Activated T-cell treated with anti-CD3 and anti-CD28 coated beads for 1 hour (primary cell): ENCODE results near the gene NR3C2.

ENCODE experiments used
- DNase-seq: peaks from one replicate; pipeline ENCODE4 v3.0.0-alpha.2; 2020; ENCODE audit warnings: low read depth

Gene NR3C2

DNA sequence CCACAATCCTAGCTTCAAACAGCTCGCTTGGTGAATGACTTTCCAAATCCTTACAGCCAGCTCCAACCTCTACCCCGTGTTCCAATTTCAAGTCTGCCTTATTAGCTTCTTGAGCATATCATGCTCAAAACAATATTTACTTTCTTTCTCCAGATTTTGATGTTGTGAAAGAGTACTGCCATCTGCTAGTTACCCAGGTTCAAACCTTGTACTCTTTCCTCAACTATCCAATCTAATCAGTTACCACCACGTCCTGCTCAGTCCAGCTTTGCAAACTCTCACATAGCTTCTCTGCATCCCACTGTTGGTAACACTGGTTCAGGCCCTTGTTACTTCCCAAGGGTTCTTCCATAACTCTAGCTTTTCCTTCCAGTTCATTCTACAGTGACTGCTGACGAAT is 179.1 kb downstream of the NR3C2 start:
- DNase-seq = no peak

DNA sequence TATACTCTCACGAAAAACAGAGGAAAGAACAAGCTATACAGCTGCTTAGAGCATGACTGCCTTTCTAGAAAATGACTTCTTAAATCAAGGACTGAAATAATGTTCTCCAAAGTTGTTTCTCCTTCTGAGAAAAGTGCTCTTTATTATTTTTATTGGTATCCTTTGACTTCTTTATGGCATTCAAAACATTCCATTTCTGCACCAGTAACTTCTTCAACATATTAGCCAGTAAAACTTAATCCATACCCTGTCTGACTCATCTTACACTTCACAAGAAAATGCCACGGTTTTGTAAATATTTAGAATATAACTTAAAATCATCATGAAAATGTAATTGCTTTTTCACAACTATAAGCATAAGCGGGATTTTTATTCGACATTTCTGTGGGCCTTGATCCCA is 180.4 kb downstream of the NR3C2 start:
- no peak for DNase-seq

DNA sequence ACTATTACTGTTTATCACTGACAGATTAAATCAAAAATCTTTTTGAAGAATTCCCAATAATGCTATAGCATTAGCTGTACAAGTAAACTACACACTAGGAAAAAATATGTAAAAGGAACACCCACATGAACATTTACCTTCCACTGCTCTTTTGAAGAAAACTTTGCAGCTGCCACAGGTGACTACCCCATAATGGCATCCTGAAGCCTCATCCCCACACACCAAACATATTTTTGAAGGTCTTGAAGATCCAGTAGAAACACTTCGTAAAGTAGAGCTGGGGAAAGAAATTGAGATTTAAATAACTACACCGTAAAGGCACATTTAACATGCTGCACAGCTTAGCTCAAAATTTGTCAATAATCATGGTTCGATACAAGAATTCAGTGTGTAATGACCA is 182.4 kb downstream of the NR3C2 start:
- DNase-seq = no peak

GRCh38 chr4:148258535-148258934 is 183.7 kb downstream of the NR3C2 start:
- no peak for DNase-seq

DNA sequence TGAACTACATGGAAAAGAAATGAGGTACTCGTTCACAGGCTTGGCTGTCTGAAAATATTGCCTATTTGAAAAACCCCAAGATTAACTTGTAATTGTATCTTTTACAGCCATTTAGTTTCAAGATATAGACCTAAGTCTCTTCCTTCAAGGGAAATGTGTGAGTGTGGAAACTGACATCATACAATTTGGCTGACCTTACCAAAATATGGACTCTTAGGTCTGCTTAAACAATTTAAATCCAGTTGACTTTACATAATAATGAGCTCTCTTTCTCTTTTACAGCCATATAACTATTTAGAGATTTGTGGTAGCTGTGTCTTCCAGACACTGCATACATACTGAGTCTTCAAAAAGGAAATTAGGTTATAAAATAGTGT is 186.9 kb downstream of the NR3C2 start:
- no peak for DNase-seq

GRCh38 chr4:148254621-148255343 is 187.4 kb downstream of the NR3C2 start:
- no peak for DNase-seq

- DNase-seq = no peak
Observed at GRCh38 chr4:148253768-148254167, 188.4 kb downstream of the NR3C2 start.

DNA sequence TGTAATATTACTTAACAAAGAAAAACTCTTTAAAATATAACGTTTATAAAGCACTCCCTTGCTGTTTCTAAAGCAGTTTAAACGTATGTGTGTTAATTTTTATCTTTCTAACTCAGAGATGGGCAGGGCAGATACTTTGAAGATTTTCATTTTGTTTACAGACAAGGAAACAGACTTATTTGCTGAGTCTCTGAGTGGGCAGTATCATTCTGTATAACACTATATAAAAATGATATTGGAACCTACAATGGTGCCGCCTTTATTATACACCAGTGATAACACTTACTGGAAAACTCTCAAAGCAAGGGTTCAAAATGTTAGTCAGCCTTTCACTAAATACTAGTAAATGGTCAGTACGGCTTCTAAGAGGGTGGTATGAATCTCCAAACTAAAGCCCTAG is 193.4 kb downstream of the NR3C2 start:
- DNase-seq = no peak

DNA sequence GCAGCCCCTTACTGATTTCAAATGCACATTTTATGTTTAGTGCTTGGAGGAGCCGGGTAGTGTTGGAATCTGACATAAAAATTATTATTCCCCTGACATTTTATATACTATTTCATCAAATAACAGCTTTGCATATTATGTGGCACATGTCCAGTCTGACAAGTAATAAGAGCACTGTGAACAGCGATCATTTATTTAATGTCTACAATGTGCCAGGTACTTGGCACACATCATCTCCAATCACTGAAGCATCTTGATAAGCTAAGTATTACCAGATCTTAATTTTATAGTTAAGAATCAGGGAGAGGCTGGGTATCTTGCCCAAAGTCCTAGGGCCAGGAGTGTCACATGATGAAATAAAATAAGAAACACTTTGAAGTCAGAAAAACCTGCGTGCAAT is 197.2 kb downstream of the NR3C2 start:
- no peak for DNase-seq

- no peak for DNase-seq
Observed at GRCh38 chr4:148243837-148244236, 198.4 kb downstream of the NR3C2 start.

DNA sequence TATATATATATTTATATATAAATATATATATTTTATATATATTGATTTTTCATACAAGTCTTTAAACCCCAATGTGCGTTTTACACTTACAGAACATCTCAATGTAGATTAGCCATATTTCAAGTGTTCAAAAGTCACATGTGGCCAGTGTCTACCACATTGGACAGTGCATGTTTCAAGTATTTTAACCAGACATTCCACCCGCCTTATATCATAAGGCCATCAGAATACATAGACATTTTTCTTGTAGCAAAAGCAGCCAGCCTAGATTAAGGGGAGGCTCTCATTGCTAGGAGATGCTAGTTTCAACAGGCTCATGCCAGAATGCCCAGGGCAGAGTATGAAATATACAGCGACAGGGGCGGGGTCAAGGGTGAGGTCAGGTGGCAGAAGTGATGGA is 202.0 kb downstream of the NR3C2 start:
- no peak for DNase-seq

DNA sequence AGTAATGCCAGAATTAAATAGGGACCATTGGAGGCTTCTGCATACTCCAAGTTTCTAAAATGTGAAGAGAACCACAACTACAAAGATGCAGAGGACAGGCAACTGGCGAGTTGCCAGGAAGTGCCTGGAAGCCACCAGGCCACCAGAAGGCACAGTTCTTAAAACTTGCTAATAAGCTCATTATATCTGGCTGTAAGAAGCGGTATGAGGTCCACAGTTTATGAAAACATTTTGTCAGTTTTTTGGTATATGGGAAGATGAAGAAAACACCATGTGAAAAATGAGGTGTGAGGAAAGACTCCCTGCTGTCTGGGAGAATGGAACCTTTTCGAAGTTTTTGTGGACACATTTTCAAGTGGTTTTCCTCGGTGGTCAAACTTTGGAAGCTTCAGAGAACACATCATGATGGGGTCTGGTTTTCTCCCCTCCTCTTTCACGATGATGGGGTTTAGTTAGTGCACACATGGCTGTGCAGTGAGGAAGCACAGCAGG is 202.7 kb downstream of the NR3C2 start:
- DNase-seq = no peak

- DNase-seq = no peak
Observed at GRCh38 chr4:148238811-148239493, 203.3 kb downstream of the NR3C2 start.

- DNase-seq = no peak
Observed at GRCh38 chr4:148238086-148238485, 204.1 kb downstream of the NR3C2 start.

DNA sequence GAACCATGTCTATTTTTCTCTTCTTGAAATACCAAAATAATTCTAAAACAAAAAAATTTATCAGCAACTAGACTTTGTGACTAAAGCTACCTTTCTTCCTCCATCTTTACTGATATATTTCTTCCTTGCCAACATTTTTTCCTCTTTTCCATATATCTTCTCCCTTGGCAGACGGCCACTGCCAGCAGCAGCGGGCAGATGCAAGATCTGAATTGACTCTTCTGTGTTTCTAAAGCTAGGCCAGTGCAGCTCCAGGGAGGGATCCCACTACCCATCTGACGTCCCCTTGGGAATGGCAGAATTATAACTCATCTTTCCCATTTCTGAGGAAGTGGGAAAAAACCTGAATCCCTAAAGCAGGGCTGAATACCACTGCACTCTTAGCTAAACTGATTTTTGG is 206.4 kb downstream of the NR3C2 start:
- no peak for DNase-seq

DNA sequence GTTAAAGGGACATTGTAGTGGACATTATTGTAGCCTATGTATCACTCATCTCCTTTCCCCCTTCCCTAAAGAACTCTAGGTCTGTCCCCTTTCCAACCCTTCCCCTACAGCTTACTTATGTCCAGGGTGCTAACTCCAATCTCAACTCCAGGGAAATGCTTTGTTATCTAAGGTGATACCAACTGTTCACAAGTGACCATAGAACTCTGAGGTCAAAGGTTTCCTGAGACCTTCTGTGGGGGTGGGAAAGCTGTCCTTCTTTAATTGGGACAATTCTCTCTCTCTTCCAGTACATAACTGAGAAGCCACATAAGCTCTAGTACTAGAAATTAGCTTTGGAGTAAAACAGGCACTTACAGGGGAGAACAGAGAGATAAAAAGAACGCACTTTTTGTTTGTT is 212.4 kb downstream of the NR3C2 start:
- DNase-seq = no peak

- DNase-seq = no peak
Observed at GRCh38 chr4:148229028-148229427, 213.2 kb downstream of the NR3C2 start.

DNA sequence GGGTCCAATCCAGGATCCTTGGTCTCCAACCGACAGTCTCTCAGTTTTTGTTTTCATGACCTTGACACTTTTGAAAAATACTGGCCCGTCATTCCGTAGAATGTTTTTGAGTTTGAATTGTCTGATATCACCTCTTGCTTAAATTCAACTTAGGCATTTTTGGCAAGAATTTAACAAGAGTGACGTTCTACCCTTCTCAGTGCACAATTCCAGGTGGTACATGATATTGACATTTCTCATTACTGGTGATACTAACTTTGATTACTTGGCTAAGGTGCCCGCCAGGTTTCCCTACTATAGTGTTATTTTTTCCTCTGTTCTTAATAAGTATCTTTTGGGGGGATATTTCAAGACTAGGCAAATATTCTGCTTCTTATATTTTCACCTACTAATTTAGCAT is 215.1 kb downstream of the NR3C2 start:
- no peak for DNase-seq

DNA sequence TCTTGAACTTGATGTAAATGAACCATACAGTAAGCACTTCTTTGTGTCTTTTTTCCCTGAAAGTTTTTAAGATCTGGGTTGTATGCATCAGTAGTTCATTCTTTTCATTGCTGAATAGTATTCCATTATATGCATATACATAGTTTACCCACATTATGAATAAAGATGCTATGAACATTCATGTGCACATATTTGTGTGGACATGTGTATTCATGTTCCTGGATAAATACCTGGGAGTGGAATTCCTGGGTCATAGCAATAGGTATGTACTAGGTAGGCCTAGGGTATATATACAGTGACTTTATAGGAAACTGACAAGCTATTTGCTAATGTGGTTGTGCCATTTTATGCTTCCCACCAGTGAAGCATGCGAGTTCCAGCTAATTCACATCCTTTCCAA is 215.9 kb downstream of the NR3C2 start:
- DNase-seq = no peak

DNA sequence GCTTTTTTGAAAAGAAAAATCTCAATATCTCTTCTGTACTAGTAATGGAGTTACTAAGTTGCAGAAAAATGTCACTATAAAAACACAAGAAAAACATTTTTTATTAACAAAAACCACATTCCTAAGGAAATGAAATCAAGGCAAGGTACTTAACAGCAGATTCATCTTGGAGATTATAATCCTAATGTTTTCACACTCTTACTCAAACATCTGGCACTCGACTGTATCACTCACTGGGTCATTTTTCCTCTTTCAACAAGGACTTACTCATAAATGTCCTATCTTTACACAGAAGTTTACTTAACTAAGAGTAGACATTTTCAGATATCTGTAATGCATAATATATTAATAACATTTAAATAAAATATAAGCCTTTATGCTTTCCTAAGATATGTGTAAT is 216.6 kb downstream of the NR3C2 start:
- no peak for DNase-seq

GRCh38 chr4:148224476-148224875 is 217.7 kb downstream of the NR3C2 start:
- DNase-seq = no peak

- no peak for DNase-seq
Observed at GRCh38 chr4:148222991-148223660, 219.1 kb downstream of the NR3C2 start.
